Endothelial cell of umbilical vein (primary cell): ENCODE data around the gene GNPAT. TPM values are rescaled to one million over a fixed set of nuclear protein-coding genes. Genes with fewer than 3 reads are reported as not detected.

ENCODE experiments used
- BruUV-seq: library from RNA; stranded (reverse); fragments of 400-500 nt; replicated peaks from 2 replicates; lab custom pipeline; 2021; lab: Mats Ljungman, UMichigan
- CTCF ChIA-PET: fragments of 300-600, 350-600 bp; sonication (Branson Sonifier 250); formaldehyde crosslinking; loops from one replicate; lab custom pipeline; 2021; ENCODE audit warnings: antibody characterized with exemption, inconsistent platforms; lab: Charles Lee
- POLR2A ChIA-PET: fragments of 300-600, 350-600 bp; sonication (Branson Sonifier 250); formaldehyde crosslinking; loops from one replicate; lab custom pipeline; 2021; ENCODE audit warnings: antibody characterized with exemption, inconsistent platforms; lab: Charles Lee
- DNase-seq: peaks from one replicate; pipeline ENCODE4 v3.0.0-alpha.2; 2011; ENCODE audit warnings: low read depth, low spot score
- FAIRE-seq: peaks from 2 replicates; lab custom pipeline; 2011; peaks lifted over from hg19 to GRCh38; lab: Jason Lieb, UNC
- H2AFZ ChIP-seq: 2 replicates; pipeline ENCODE4 v1.6.0; 2012; ENCODE audit warnings: low read depth, low read length, control low read depth, inconsistent platforms
- H3K27ac ChIP-seq: 2 replicates; pipeline ENCODE4 v1.5.1; 2011; ENCODE audit warnings: low read depth, mild to moderate bottlenecking, control low read depth, low read length, moderate library complexity; ENCODE audit not compliant: insufficient read depth
- H3K27me3 ChIP-seq, 2 experiments: 2 replicates each; pipeline versions ENCODE4 v1.6.0 to v1.6.1; 2011; ENCODE audit warnings: low read length in 2 of 2, mixed read lengths in 1 of 2; ENCODE audit not compliant: control insufficient read depth in 2 of 2, insufficient read depth in 2 of 2
- H3K36me3 ChIP-seq, 2 experiments: 2 replicates in 1 of 2; 3 replicates in 1 of 2; pipeline ENCODE4 v1.5.1; 2011; ENCODE audit warnings: low read length in 2 of 2, mild to moderate bottlenecking in 1 of 2, moderate library complexity in 1 of 2; ENCODE audit not compliant: control insufficient read depth in 2 of 2, insufficient read depth in 2 of 2; ENCODE audit errors: extremely low read depth in 1 of 2
- H3K4me1 ChIP-seq: 3 replicates; pipeline ENCODE4 v1.5.1; 2011; ENCODE audit warnings: mild to moderate bottlenecking, low read length; ENCODE audit not compliant: control insufficient read depth, insufficient read depth; ENCODE audit errors: extremely low read depth
- H3K4me2 ChIP-seq: 2 replicates; pipeline ENCODE4 v1.6.1; 2011; ENCODE audit warnings: low read length, control low read depth, mixed read lengths; ENCODE audit not compliant: insufficient read depth
- H3K4me3 ChIP-seq, 3 experiments: fragments of 200-600 bp in 1 of 3; sonication (generic), shearing (Covaris generic) in 1 of 3; replicated peaks in 1 of 3; 2 replicates each; pipeline ENCODE4 v1.5.1; 2011 to 2016; ENCODE audit warnings: control low read depth in 3 of 3, low read length in 3 of 3, mild to moderate bottlenecking in 2 of 3, inconsistent platforms in 1 of 3, low read depth in 1 of 3, moderate library complexity in 1 of 3; ENCODE audit not compliant: insufficient read depth in 1 of 3
- H3K79me2 ChIP-seq: 2 replicates; pipeline ENCODE4 v1.6.0; 2012; ENCODE audit warnings: low read length, inconsistent platforms; ENCODE audit not compliant: control insufficient read depth, insufficient read depth
- H3K9ac ChIP-seq: replicated peaks from 2 replicates; pipeline ENCODE3; 2011; ENCODE audit warnings: low read length, control low read depth; ENCODE audit not compliant: insufficient read depth; ENCODE audit errors: extremely low read depth
- H3K9me1 ChIP-seq: replicated peaks from 3 replicates; pipeline ENCODE4 v1.6.0; 2011; ENCODE audit warnings: mild to moderate bottlenecking, low read length; ENCODE audit not compliant: control insufficient read depth, insufficient read depth; ENCODE audit errors: extremely low read depth
- H3K9me3 ChIP-seq: replicated peaks from 2 replicates; pipeline ENCODE4 v1.5.1; 2012; ENCODE audit warnings: low read length, inconsistent platforms; ENCODE audit not compliant: control insufficient read depth, insufficient read depth
- H4K20me1 ChIP-seq: replicated peaks from 2 replicates; pipeline ENCODE3; 2011; ENCODE audit warnings: mild to moderate bottlenecking, low read length; ENCODE audit not compliant: control insufficient read depth, insufficient read depth; ENCODE audit errors: extremely low read depth
- EZH2 ChIP-seq: IDR thresholded peaks from 2 replicates; pipeline ENCODE4 v1.6.1; 2012; ENCODE audit warnings: borderline replicate concordance, low read depth, mild to moderate bottlenecking, moderate library complexity, low read length, inconsistent platforms; ENCODE audit not compliant: severe bottlenecking
- FOS ChIP-seq: IDR thresholded peaks from 2 replicates; pipeline ENCODE4 v1.6.1; 2011; ENCODE audit warnings: mild to moderate bottlenecking, low read length, moderate library complexity, borderline replicate concordance; ENCODE audit not compliant: insufficient read depth
- GATA2 ChIP-seq: IDR thresholded peaks from 2 replicates; pipeline ENCODE4 v1.7.0; 2011; ENCODE audit warnings: low read depth, mild to moderate bottlenecking, moderate library complexity, mixed read lengths, low read length; ENCODE audit not compliant: insufficient read length, insufficient read depth
- JUN ChIP-seq: IDR thresholded peaks from 2 replicates; pipeline ENCODE4 v1.6.1; 2011; ENCODE audit warnings: borderline replicate concordance, low read depth; ENCODE audit not compliant: insufficient read length, insufficient read depth
- MYC ChIP-seq: IDR thresholded peaks from one replicate; pipeline ENCODE4 v1.6.1; 2011; ENCODE audit warnings: mild to moderate bottlenecking, low read depth, low read length
- POLR2A ChIP-seq: IDR thresholded peaks from 2 replicates; pipeline ENCODE4 v1.6.1; 2012; ENCODE audit warnings: low read depth, mild to moderate bottlenecking, control low read depth, low read length
- POLR2AphosphoS5 ChIP-seq: IDR thresholded peaks from 2 replicates; pipeline ENCODE4 v1.6.1; 2012; ENCODE audit warnings: low read depth, mild to moderate bottlenecking, control low read depth, low read length, moderate library complexity; ENCODE audit not compliant: insufficient read depth
- dilution Hi-C: fragments of 300-500 bp; cut with MboI; formaldehyde crosslinking; loops from one replicate; pipeline ENCODE4 v1.15.0; 2019; ENCODE audit warnings: low sequenced_read_pairs; ENCODE audit not compliant: extremely low pct_ligation_motif_present
- intact Hi-C: fragments of 100-400 bp; cut with micrococcal nuclease; formaldehyde crosslinking; loops from one replicate; pipeline ENCODE4 v1.10.0; 2022
- polyA plus RNA-seq, 4 experiments: library from polyadenylated mRNA; depleted of rRNA in 3 of 4; stranded (reverse) in 3 of 4; unstranded in 1 of 4; fragments of >200 nt; gene quantifications; 2 replicates each; pipeline versions ENCODE4 v1.2.1 to v1.2.3, GENCODE V29; 2011 to 2012; ENCODE audit warnings: missing spikeins in 1 of 4
- total RNA-seq: library from RNA; stranded (reverse); gene quantifications from 2 replicates; pipeline ENCODE4 v1.2.3, GENCODE V29; 2021
- TF ChIP-seq, protein P1 (sequence below): IDR thresholded peaks from 2 replicates; pipeline ENCODE4 v1.6.1; 2011; ENCODE audit not compliant: insufficient read depth, insufficient read length
- TF ChIP-seq, protein P2 (sequence below), 2 donors: IDR thresholded peaks; 1 replicate in 1 of 2; 2 replicates in 1 of 2; pipeline ENCODE4 v1.5.1; 2011; ENCODE audit warnings: low read length in 2 of 2, mild to moderate bottlenecking in 2 of 2, moderate library complexity in 2 of 2, control low read depth in 1 of 2, inconsistent platforms in 1 of 2, low read depth in 1 of 2; ENCODE audit not compliant: insufficient read depth in 1 of 2; ENCODE audit errors: extremely low read depth in 1 of 2

Gene GNPAT
- total and polyA plus RNA-seq, 2 donors (not counting 3 experiments of a cell fraction or from before 2014, with no cell fraction given): 18.9 to 51.4 TPM

DNA sequence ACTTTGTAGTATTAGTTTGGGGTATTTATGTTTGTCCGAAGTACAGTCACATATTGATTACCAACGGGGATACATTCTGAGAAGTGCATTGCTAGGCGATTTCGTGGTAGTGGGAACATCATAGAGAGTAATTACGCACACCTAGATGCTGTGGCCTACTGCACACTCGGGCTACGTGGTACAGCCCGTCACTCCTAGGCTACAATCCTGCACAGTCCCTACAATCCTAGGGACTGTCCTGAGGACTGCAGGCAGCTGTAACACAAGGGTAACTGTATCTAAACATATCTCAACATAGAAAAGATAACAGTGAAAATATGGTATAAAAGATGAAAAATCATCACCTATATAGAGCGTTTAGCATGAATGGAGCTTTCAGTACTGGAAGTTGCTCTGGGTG, 78.1 kb downstream of the GNPAT start:
- Histone ChIP-seq H3K4me1 (peaks cover 9% of the 10 kb centered on the region), H3K27me3 (no peaks in the 10 kb centered on the region), H3K9ac (no peak overlapping the region), H3K9me1 (no peaks in the 10 kb centered on the region), H3K4me3 (no peak overlapping the region), H3K36me3 (no peaks in the 10 kb centered on the region), H3K9me3 (no peaks in the 10 kb centered on the region), H4K20me1 (no peaks in the 10 kb centered on the region), H2AFZ (no peak overlapping the region), H3K27ac (no peak overlapping the region), H3K4me2 (no peak overlapping the region), H3K79me2 (no peaks in the 10 kb centered on the region)
- BruUV-seq: no TSS peak
- DNase-seq: no peak
- intact Hi-C loops (loop anchor here (5.0 kb wide), 1 partner anchor 77 kb away; the partner anchor contains the start of gene GNPAT), dilution Hi-C loops (no loop called here)
- FAIRE-seq: no peak
- TF ChIP-seq MYC: no peak
- TF ChIP-seq FOS: no peak
- TF ChIP-seq POLR2AphosphoS5: no peak
- TF ChIP-seq EZH2: no peak
- TF ChIP-seq JUN: no peak
- no peak for TF ChIP-seq POLR2A
- TF ChIP-seq, protein P1, sequence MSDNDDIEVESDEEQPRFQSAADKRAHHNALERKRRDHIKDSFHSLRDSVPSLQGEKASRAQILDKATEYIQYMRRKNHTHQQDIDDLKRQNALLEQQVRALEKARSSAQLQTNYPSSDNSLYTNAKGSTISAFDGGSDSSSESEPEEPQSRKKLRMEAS: no peak
- ChIA-PET POLR2A (no interaction called here), CTCF (interaction anchor here (1.1 to 1.4 kb wide), 2 partner anchors 14 to 268 kb away, joined by 3 to 4 read pairs; no protein-coding TSS in a partner anchor)

DNA sequence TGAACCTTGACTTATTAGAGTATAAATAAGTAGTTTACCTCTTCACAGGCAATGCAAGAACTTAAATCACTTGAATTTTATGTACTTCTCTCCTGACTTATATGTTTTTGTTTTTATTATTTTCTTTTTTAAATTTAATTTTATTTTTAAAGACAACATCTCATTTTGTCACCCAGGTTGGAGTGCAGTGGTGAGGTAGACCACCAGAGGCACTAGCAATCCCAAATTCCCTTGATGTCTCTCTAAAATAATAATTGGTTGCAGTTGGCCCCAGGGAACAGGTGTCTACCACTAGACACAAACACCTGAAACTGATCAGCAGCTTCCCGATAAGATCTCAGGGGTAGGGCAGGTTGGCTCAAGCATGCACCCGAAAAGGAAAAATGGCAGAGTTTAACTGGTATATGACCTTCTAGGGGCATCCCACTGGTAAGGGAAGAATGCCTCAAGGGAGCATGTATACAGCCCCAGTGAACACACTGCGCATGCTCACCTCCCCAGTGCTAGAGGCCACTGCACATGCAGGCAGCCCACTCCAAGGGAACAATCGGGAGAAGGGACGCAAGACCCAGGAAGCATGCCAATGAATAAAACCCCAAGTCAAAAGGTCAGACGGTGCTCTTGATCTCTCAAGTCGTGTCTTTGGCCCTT, 82.0 kb downstream of the GNPAT start:
- Histone ChIP-seq H2AFZ (no peak overlapping the region), H4K20me1 (no peaks in the 10 kb centered on the region), H3K4me2 (peak overlapping the region; percentile 48), H3K4me1 (peaks cover 11% of the 10 kb centered on the region), H3K9me1 (no peaks in the 10 kb centered on the region), H3K9me3 (no peaks in the 10 kb centered on the region), H3K4me3 (no peak overlapping the region), H3K79me2 (no peaks in the 10 kb centered on the region), H3K9ac (no peak overlapping the region), H3K36me3 (no peaks in the 10 kb centered on the region), H3K27ac (no peak overlapping the region), H3K27me3 (no peaks in the 10 kb centered on the region)
- intact Hi-C loops: no loop called here
- no TSS peak for BruUV-seq
- TF ChIP-seq GATA2 (no peak), JUN (no peak)
- TF ChIP-seq, protein P2, sequence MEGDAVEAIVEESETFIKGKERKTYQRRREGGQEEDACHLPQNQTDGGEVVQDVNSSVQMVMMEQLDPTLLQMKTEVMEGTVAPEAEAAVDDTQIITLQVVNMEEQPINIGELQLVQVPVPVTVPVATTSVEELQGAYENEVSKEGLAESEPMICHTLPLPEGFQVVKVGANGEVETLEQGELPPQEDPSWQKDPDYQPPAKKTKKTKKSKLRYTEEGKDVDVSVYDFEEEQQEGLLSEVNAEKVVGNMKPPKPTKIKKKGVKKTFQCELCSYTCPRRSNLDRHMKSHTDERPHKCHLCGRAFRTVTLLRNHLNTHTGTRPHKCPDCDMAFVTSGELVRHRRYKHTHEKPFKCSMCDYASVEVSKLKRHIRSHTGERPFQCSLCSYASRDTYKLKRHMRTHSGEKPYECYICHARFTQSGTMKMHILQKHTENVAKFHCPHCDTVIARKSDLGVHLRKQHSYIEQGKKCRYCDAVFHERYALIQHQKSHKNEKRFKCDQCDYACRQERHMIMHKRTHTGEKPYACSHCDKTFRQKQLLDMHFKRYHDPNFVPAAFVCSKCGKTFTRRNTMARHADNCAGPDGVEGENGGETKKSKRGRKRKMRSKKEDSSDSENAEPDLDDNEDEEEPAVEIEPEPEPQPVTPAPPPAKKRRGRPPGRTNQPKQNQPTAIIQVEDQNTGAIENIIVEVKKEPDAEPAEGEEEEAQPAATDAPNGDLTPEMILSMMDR (IDR thresholded peaks at IDR 0.05; ENCODE audit: extremely low read depth in 1 of 2, insufficient read depth in 1 of 2, low read depth in 1 of 2, low read length in 2 of 2): no peak
- dilution Hi-C loops: no loop called here
- FAIRE-seq: no peak
- ChIA-PET CTCF (no interaction called here), POLR2A (no interaction called here)
- DNase-seq: no peak
